HepG2 (cell line): ENCODE data around the gene PRDM11. TPM values are rescaled to one million over a fixed set of nuclear protein-coding genes. Genes with fewer than 3 reads are reported as not detected.
"Not testable (repeated sequence)": the region's sequence is repeated elsewhere in the genome, so short reads cannot be mapped to it uniquely, and the experiment has no call there.

Experiments used
- ATAC-seq: fragments of 200-7000 bp; cut with Tn5 transposase; 3 replicates; pipeline ENCODE4 v1.9.1; 2020; ENCODE audit warnings: mild to moderate bottlenecking, moderate library complexity
- BruUV-seq: library from RNA; stranded (reverse); fragments of 400-500 nt; replicated peaks from 2 replicates; lab custom pipeline; 2021; lab: Mats Ljungman, UMichigan
- CTCF ChIA-PET: fragments of 300-600 bp; formaldehyde crosslinking; extraction: SDS; loops from one replicate; lab custom pipeline; 2021; ENCODE audit warnings: low total read pairs, inconsistent platforms, low intra/inter-chr PET ratio; lab: Yijun Ruan, JAX
- POLR2A ChIA-PET: fragments of 350-600 bp; sonication (Branson Sonifier 250); formaldehyde crosslinking; loops from one replicate; lab custom pipeline; 2020; ENCODE audit warnings: antibody characterized with exemption, inconsistent platforms; lab: Yijun Ruan, JAX
- DNase-seq: peaks from one replicate; pipeline ENCODE4 v3.0.0-alpha.2; 2015; ENCODE audit warnings: low spot score
- FAIRE-seq: peaks from 3 replicates; lab custom pipeline; 2011; peaks lifted over from hg19 to GRCh38; lab: Jason Lieb, UNC
- H2AFZ ChIP-seq: one replicate; pipeline ENCODE4 v1.6.1; 2011; ENCODE audit warnings: low read length, inconsistent platforms
- H3K27ac ChIP-seq: fragments of 300-600 bp; 3 replicates; pipeline ENCODE4 v1.8.0; 2011; ENCODE audit warnings: mixed run types, mild to moderate bottlenecking, mixed read lengths, low read length, inconsistent platforms; ENCODE audit not compliant: insufficient read depth; ENCODE audit errors: extremely low read length
- H3K27me3 ChIP-seq, 2 experiments: fragments of 200-600 bp in 1 of 2; 2 replicates in 1 of 2; 3 replicates in 1 of 2; pipeline versions ENCODE4 v1.6.0 to v1.8.0; 2011; ENCODE audit warnings: low read length in 2 of 2, mild to moderate bottlenecking in 2 of 2, moderate library complexity in 2 of 2, inconsistent platforms in 1 of 2; ENCODE audit not compliant: insufficient read depth in 2 of 2, control insufficient read depth in 1 of 2
- H3K36me3 ChIP-seq, 2 experiments: fragments of 200-600 bp in 1 of 2; replicated peaks in 1 of 2; 2 replicates in 1 of 2; 3 replicates in 1 of 2; pipeline versions ENCODE4 v1.5.1 to v1.8.0; 2011; ENCODE audit warnings: low read length in 2 of 2, inconsistent platforms in 1 of 2; ENCODE audit not compliant: insufficient read depth in 2 of 2, control insufficient read depth in 1 of 2
- H3K4me1 ChIP-seq: 2 replicates; pipeline ENCODE4 v1.5.1; 2012; ENCODE audit warnings: low read length, inconsistent platforms; ENCODE audit not compliant: insufficient read depth
- H3K4me2 ChIP-seq: 2 replicates; pipeline ENCODE4 v1.6.0; 2011; ENCODE audit warnings: low read depth, low read length, inconsistent platforms
- H3K4me3 ChIP-seq, 3 experiments: fragments of 200-600 bp in 1 of 3; sonication (generic), shearing (Covaris generic) in 1 of 3; replicated peaks in 1 of 3; 2 replicates each; pipeline ENCODE4 v1.5.1; 2011 to 2016; ENCODE audit warnings: low read length in 3 of 3, inconsistent platforms in 2 of 3, low read depth in 2 of 3, mild to moderate bottlenecking in 2 of 3, control low read depth in 1 of 3, mixed read lengths in 1 of 3; ENCODE audit not compliant: insufficient read depth in 1 of 3
- H3K79me2 ChIP-seq: one replicate; pipeline ENCODE4 v1.6.1; 2011; ENCODE audit warnings: low read length, inconsistent platforms; ENCODE audit not compliant: insufficient read depth
- H3K9ac ChIP-seq: 2 replicates; pipeline ENCODE4 v1.6.0; 2011; ENCODE audit warnings: mild to moderate bottlenecking, low read depth, low read length, inconsistent platforms; ENCODE audit not compliant: insufficient read depth
- H3K9me3 ChIP-seq: 2 replicates; pipeline ENCODE4 v1.5.1; 2012; ENCODE audit warnings: mild to moderate bottlenecking, low read length
- H4K20me1 ChIP-seq: 2 replicates; pipeline ENCODE4 v1.6.0; 2011; ENCODE audit warnings: inconsistent platforms, mild to moderate bottlenecking, low read length, moderate library complexity; ENCODE audit not compliant: insufficient read depth
- FOXA1 ChIP-seq, 2 experiments: fragments of 450-650 bp in 1 of 2; sonication (generic) in 1 of 2; formaldehyde crosslinking in 1 of 2; IDR thresholded peaks; 2 replicates each; pipeline versions ENCODE4 v1.4.0 to v1.6.1; 2016 to 2020; ENCODE audit warnings: missing genetic modification reagents in 1 of 2
- FOXA3 ChIP-seq: IDR thresholded peaks from 2 replicates; pipeline ENCODE4 v1.6.1; 2016; ENCODE audit warnings: missing genetic modification reagents, missing compliant biosample characterization
- SP5 ChIP-seq: IDR thresholded peaks from 2 replicates; pipeline ENCODE4 v1.6.1; 2016; ENCODE audit warnings: low read depth, borderline replicate concordance
- WGBS: methylation state at CpG from one replicate; pipeline ENCODE4 v1.1.6; 2017; ENCODE audit warnings: low lambda C conversion rate; 5-methylcytosine and 5-hydroxymethylcytosine counted together
- in situ Hi-C: cut with HindIII; loops from 2 replicates; pipeline ENCODE4 v1.10.0; 2017; ENCODE audit warnings: low pct_unique_long_range_greater_than_20kb; ENCODE audit not compliant: extremely low pct_ligation_motif_present
- intact Hi-C: fragments of 100-400 bp; cut with micrococcal nuclease; formaldehyde crosslinking; loops from one replicate; pipeline ENCODE4 v1.10.0; 2022; ENCODE audit not compliant: unreplicated experiment
- polyA plus RNA-seq, 8 experiments: library from polyadenylated mRNA; depleted of rRNA in 3 of 8; stranded (reverse) in 7 of 8; unstranded in 1 of 8; fragments of >200 nt; fragmentation: Illumina TruSeq in 4 of 8; extraction: Trizol in 4 of 8; gene quantifications; 2 replicates each; pipeline versions ENCODE4 v1.2.1 to v1.2.3, GENCODE V29; 2011 to 2016; ENCODE audit warnings: low read depth in 4 of 8, missing spikeins in 1 of 8, mixed read lengths in 1 of 8; ENCODE audit not compliant: insufficient read depth in 1 of 8
- total RNA-seq, 5 experiments: library from RNA; depleted of rRNA; stranded (reverse); fragments of >200 nt; fragmentation: Illumina TruSeq; extraction: Trizol; gene quantifications; 2 replicates each; pipeline ENCODE4 v1.2.3, GENCODE V29; 2016; ENCODE audit warnings: low read depth in 1 of 5
- TF ChIP-seq, protein P1 (sequence below): IDR thresholded peaks from 2 replicates; pipeline ENCODE4 v1.4.0; 2020; ENCODE audit warnings: mild to moderate bottlenecking, missing genetic modification reagents
- TF ChIP-seq, protein P2 (sequence below): IDR thresholded peaks from 2 replicates; pipeline ENCODE4 v1.6.1; 2016; ENCODE audit warnings: mild to moderate bottlenecking
- TF ChIP-seq, protein P3 (sequence below): sonication (generic); formaldehyde crosslinking; IDR thresholded peaks from 2 replicates; pipeline ENCODE4 v1.4.0; 2020; ENCODE audit warnings: missing genetic modification reagents, borderline replicate concordance

The PRDM11 gene
- total and polyA plus RNA-seq, 2 of the 13 experiments (the other 11 are each of a cell fraction or from before 2014, with no cell fraction given), result 3.4 to 4.7 TPM

DNA sequence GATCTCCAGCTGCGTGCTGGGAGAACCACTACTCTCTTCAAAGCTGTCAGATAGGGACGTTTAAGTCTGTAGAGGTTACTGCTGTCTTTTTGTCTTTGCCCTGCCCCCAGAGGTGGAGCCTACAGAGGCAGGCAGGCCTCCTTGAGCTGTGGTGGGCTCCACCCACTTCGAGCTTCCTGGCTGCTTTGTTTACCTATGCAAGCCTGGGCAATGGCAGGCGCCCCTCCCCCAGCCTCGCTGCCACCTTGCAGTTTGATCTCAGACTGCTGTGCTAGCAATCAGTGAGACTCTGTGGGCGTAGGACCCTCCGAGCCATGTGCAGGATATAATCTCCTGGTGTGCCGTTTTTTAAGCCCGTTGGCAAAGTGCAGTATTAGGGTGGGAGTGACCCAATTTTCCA is 18.6 kb upstream of the PRDM11 start:
- H3K4me2 ChIP-seq, result peak overlapping the region; percentile 18; the same call in 1 of the 2 replicates
- H3K4me3 ChIP-seq; H3K9ac ChIP-seq; H2AFZ ChIP-seq; H3K36me3 ChIP-seq; H3K4me1 ChIP-seq; H3K79me2 ChIP-seq; ATAC-seq; BruUV-seq; DNase-seq; FAIRE-seq; H3K27ac ChIP-seq; CTCF ChIA-PET; intact Hi-C loops; in situ Hi-C loops; H4K20me1 ChIP-seq; POLR2A ChIA-PET; H3K27me3 ChIP-seq; TF ChIP-seq FOXA1 (IDR thresholded peaks at IDR 0.05): not testable (repeated sequence)
- WGBS, result 0% methylated on average over 4 of the region's 9 CpGs
- H3K9me3 ChIP-seq, result peaks cover 17% of the 10 kb centered on the region
- TF ChIP-seq, protein P1, sequence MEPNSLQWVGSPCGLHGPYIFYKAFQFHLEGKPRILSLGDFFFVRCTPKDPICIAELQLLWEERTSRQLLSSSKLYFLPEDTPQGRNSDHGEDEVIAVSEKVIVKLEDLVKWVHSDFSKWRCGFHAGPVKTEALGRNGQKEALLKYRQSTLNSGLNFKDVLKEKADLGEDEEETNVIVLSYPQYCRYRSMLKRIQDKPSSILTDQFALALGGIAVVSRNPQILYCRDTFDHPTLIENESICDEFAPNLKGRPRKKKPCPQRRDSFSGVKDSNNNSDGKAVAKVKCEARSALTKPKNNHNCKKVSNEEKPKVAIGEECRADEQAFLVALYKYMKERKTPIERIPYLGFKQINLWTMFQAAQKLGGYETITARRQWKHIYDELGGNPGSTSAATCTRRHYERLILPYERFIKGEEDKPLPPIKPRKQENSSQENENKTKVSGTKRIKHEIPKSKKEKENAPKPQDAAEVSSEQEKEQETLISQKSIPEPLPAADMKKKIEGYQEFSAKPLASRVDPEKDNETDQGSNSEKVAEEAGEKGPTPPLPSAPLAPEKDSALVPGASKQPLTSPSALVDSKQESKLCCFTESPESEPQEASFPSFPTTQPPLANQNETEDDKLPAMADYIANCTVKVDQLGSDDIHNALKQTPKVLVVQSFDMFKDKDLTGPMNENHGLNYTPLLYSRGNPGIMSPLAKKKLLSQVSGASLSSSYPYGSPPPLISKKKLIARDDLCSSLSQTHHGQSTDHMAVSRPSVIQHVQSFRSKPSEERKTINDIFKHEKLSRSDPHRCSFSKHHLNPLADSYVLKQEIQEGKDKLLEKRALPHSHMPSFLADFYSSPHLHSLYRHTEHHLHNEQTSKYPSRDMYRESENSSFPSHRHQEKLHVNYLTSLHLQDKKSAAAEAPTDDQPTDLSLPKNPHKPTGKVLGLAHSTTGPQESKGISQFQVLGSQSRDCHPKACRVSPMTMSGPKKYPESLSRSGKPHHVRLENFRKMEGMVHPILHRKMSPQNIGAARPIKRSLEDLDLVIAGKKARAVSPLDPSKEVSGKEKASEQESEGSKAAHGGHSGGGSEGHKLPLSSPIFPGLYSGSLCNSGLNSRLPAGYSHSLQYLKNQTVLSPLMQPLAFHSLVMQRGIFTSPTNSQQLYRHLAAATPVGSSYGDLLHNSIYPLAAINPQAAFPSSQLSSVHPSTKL (CRISPR knock-in tag), result peak; percentile 48; the same call in 1 of the 2 replicates
- TF ChIP-seq FOXA3 (CRISPR knock-in tag) (peak; percentile 50; the same call in 1 of the 2 replicates), FOXA1 (CRISPR knock-in tag; IDR thresholded peaks at IDR 0.05) (peak; percentile 62), SP5 (0 out of 2 replicates have a peak, but pooled peaks have one; percentile 31)
- TF ChIP-seq, protein P2, sequence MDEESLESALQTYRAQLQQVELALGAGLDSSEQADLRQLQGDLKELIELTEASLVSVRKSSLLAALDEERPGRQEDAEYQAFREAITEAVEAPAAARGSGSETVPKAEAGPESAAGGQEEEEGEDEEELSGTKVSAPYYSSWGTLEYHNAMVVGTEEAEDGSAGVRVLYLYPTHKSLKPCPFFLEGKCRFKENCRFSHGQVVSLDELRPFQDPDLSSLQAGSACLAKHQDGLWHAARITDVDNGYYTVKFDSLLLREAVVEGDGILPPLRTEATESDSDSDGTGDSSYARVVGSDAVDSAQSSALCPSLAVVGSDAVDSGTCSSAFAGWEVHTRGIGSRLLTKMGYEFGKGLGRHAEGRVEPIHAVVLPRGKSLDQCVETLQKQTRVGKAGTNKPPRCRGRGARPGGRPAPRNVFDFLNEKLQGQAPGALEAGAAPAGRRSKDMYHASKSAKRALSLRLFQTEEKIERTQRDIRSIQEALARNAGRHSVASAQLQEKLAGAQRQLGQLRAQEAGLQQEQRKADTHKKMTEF (CRISPR knock-in tag), result 0 out of 2 replicates have a peak, but pooled peaks have one; percentile 32
- TF ChIP-seq, protein P3, sequence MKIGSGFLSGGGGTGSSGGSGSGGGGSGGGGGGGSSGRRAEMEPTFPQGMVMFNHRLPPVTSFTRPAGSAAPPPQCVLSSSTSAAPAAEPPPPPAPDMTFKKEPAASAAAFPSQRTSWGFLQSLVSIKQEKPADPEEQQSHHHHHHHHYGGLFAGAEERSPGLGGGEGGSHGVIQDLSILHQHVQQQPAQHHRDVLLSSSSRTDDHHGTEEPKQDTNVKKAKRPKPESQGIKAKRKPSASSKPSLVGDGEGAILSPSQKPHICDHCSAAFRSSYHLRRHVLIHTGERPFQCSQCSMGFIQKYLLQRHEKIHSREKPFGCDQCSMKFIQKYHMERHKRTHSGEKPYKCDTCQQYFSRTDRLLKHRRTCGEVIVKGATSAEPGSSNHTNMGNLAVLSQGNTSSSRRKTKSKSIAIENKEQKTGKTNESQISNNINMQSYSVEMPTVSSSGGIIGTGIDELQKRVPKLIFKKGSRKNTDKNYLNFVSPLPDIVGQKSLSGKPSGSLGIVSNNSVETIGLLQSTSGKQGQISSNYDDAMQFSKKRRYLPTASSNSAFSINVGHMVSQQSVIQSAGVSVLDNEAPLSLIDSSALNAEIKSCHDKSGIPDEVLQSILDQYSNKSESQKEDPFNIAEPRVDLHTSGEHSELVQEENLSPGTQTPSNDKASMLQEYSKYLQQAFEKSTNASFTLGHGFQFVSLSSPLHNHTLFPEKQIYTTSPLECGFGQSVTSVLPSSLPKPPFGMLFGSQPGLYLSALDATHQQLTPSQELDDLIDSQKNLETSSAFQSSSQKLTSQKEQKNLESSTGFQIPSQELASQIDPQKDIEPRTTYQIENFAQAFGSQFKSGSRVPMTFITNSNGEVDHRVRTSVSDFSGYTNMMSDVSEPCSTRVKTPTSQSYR, result peak; percentile 89
